Activated naive CD8-positive, alpha-beta T cell treated with anti-CD3 and anti-CD28 coated beads for 36 hours (primary cell): ENCODE results near the gene MKI67. TPM values are rescaled to one million over a fixed set of nuclear protein-coding genes. Genes with fewer than 3 reads are reported as not detected.

Experiments
- DNase-seq: peaks from one replicate; pipeline ENCODE4 v3.0.0; 2021
- H3K27ac Mint-ChIP-seq: one replicate; pipeline ENCODE4 v1.8.0; 2022; ENCODE audit warnings: mild to moderate bottlenecking, moderate library complexity, mixed read lengths
- H3K27me3 Mint-ChIP-seq: one replicate; pipeline ENCODE4 v1.8.0; 2022; ENCODE audit warnings: mild to moderate bottlenecking, mixed read lengths
- H3K36me3 Mint-ChIP-seq: one replicate; pipeline ENCODE4 v1.8.0; 2021; ENCODE audit warnings: mild to moderate bottlenecking, mixed read lengths
- H3K4me1 Mint-ChIP-seq: one replicate; pipeline ENCODE4 v1.8.0; 2021; ENCODE audit warnings: mixed read lengths
- H3K4me3 Mint-ChIP-seq: one replicate; pipeline ENCODE4 v1.8.0; 2022; ENCODE audit warnings: mild to moderate bottlenecking, moderate library complexity, mixed read lengths
- H3K9me3 Mint-ChIP-seq: one replicate; pipeline ENCODE4 v1.8.0; 2022; ENCODE audit warnings: mixed read lengths
- total RNA-seq, 2 experiments: library from RNA; stranded (reverse); gene quantifications; one replicate each; pipeline ENCODE4 v1.2.3, GENCODE V29; 2021

The MKI67 gene
- total RNA-seq, 2 experiments from 2014 or later = 196 to 210 TPM

DNA sequence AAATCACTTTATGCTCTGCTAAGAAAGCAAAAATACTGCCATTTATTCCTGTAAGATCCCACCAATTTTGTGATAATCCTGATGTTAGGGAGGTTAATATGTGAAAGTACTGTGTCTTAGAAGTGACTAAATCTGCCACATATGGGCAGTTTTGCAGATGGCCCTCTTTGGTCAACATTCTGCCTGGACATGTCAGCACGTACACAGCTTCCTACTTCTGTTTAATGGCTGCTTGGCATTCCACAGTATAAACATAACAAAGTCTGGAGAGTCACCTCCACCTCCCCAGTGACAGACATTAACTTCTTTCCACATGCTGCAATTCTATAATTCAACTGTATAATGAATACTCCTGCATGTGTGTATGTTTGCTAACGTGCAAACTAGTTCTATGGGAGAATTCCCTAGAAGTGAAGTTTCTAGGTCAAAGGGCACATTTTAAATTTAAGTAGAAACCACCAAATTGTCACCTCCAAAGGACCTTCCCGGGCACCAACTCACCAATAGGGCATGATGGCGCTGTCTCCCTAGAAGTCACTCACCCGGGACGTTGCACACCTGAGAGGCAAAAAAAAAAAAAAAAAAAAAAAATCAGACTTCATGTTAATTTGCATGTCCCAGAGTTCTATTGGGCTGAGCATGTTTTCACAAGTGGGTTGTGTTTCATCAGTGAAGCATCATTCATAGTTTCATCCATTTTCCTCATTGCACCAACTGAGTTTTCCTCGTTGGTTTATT is 38.9 kb downstream of the MKI67 start:
- Mint-ChIP-seq H3K36me3 (peaks cover 2% of the 10 kb centered on the region), H3K4me3 (no peak overlapping the region)

GRCh38 chr10:128086003-128086863 is 40.0 kb downstream of the MKI67 start:
- Mint-ChIP-seq H3K4me1 (peaks cover 3% of the 10 kb centered on the region), H3K27ac (no peak overlapping the region), H3K4me3 (no peak overlapping the region), H3K27me3 (peaks cover 3% of the 10 kb centered on the region), H3K36me3 (peaks cover 2% of the 10 kb centered on the region), H3K9me3 (no peaks in the 10 kb centered on the region)
- no peak for DNase-seq

More for the DNA sequence above, 38.9 kb downstream of the MKI67 start:
- Mint-ChIP-seq H3K9me3 (no peaks in the 10 kb centered on the region), H3K27ac (no peak overlapping the region), H3K27me3 (peaks cover 3% of the 10 kb centered on the region), H3K4me1 (peaks cover 3% of the 10 kb centered on the region)
- no peak for DNase-seq

DNA sequence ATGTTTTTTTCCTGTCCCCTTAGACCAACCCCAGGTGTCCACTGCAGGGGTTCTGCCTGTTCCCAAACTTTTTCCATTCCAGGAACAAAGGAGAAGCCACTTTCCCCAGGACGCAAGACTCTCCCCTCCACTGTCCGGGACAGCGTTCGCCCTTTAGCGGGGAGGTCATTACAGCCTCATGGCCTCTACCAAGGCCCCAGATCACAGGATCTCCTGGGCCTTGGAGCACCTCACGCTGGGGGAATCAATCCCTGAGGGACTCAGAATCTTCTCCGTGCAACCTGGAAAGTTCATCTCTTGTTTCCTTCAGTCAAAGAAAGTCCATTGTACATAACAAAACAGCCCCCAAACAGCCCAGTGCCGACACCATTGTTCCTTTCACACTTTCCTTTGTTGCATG is 41.2 kb downstream of the MKI67 start:
- DNase-seq = no peak
- Mint-ChIP-seq H3K4me1 (peaks cover 3% of the 10 kb centered on the region), H3K27ac (no peak overlapping the region)

DNA sequence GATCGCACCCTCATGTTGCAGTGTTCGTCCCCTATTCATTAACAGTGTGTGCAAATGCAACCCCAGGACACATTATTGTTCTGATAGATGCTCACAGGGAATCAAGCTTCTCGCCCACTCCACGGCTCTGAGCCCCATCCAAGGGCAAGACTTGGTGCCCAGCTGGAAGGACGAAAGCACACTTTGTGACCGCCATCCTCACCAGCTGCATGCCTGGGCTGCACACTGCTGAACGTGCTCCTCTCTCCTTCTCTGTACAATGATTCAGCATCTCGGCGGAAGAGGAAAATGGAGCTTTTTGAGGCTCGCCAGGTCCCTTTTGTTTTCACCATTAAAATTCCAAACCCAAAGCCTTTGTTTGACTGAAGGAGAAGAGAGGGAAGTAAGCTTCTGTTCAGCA is 41.9 kb downstream of the MKI67 start:
- Mint-ChIP-seq H3K4me1 (peaks cover 3% of the 10 kb centered on the region), H3K36me3 (peaks cover 2% of the 10 kb centered on the region), H3K27ac (no peak overlapping the region), H3K27me3 (no peaks in the 10 kb centered on the region), H3K4me3 (no peak overlapping the region), H3K9me3 (no peaks in the 10 kb centered on the region)
- no peak for DNase-seq

More for the DNA sequence above, 41.2 kb downstream of the MKI67 start:
- H3K9me3 Mint-ChIP-seq = no peaks in the 10 kb centered on the region
- H3K4me3 Mint-ChIP-seq = no peak overlapping the region
- peaks cover 2% of the 10 kb centered on the region for H3K36me3 Mint-ChIP-seq
- no peaks in the 10 kb centered on the region for H3K27me3 Mint-ChIP-seq

DNA sequence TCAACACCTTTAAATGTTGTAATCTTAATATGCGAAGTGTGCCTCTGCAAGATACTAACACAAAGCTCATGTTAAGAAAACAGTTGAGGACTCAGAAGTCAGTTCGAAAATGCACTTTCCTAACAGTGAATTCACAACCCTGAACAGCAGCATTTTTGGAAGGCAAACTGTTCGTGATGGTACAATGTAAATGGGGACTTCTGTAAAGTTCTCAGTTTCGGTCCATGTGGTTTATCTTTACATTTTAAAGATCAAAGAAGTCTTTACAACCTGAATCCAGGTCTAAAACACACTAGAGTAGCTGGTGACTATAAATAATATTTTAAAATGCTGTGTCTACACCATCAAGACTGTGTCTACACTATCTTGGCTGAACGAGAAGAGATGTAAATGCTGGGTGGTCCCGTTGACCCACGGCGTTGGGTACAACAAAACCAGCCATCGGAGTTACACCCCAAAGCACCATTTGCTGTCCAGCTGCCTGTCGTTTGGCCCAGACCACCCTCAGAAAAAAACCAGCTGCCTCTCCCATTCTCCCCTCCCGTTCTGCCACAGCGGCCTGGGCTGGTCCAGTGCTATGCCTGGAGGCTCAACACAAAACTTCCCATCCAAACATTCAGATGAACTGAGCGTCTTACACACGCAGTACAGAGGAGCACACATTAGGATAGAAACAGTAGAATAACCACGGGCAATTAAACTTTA is 42.9 kb downstream of the MKI67 start:
- H3K27ac Mint-ChIP-seq = no peak overlapping the region

GRCh38 chr10:128081720-128082119 is 44.5 kb downstream of the MKI67 start:
- Mint-ChIP-seq H3K27me3 (no peaks in the 10 kb centered on the region), H3K27ac (no peak overlapping the region), H3K4me1 (no peaks in the 10 kb centered on the region), H3K4me3 (no peak overlapping the region), H3K36me3 (peaks cover 6% of the 10 kb centered on the region), H3K9me3 (no peaks in the 10 kb centered on the region)
- DNase-seq = no peak

More for the DNA sequence above, 42.9 kb downstream of the MKI67 start:
- no peak for DNase-seq
- Mint-ChIP-seq H3K4me1 (peaks cover 3% of the 10 kb centered on the region), H3K9me3 (no peaks in the 10 kb centered on the region), H3K36me3 (peaks cover 5% of the 10 kb centered on the region), H3K27me3 (no peaks in the 10 kb centered on the region), H3K4me3 (no peak overlapping the region)

DNA sequence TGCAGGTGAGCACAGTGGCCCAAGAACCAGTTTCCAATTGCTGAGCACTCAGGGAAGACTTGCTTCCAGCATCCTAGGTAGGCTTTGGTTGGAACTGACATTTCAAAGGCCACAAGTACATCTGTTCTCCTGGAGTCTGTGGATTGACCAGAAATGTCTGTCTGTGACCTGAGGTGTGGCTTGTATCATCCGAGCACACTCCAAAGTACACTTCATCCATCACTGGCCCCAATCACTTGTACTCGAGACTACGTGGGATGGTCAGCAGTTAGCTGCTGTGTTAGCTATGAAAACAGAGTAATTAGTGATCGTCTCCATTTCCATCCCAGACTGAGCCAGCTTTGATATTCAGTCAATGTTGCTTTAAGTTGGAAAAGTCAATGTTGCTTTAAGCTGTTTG is 45.0 kb downstream of the MKI67 start:
- no peak overlapping the region for H3K27ac Mint-ChIP-seq
- H3K27me3 Mint-ChIP-seq = no peaks in the 10 kb centered on the region
- no peak for DNase-seq
- H3K4me3 Mint-ChIP-seq = no peak overlapping the region
- no peaks in the 10 kb centered on the region for H3K4me1 Mint-ChIP-seq
- peaks cover 7% of the 10 kb centered on the region for H3K36me3 Mint-ChIP-seq
- no peaks in the 10 kb centered on the region for H3K9me3 Mint-ChIP-seq

- H3K36me3 Mint-ChIP-seq = peaks cover 7% of the 10 kb centered on the region
- no peak for DNase-seq
- no peaks in the 10 kb centered on the region for H3K27me3 Mint-ChIP-seq
- no peak overlapping the region for H3K27ac Mint-ChIP-seq
- no peaks in the 10 kb centered on the region for H3K9me3 Mint-ChIP-seq
- H3K4me3 Mint-ChIP-seq = no peak overlapping the region
- no peaks in the 10 kb centered on the region for H3K4me1 Mint-ChIP-seq
Observed at GRCh38 chr10:128080641-128081040, 45.6 kb downstream of the MKI67 start.

DNA sequence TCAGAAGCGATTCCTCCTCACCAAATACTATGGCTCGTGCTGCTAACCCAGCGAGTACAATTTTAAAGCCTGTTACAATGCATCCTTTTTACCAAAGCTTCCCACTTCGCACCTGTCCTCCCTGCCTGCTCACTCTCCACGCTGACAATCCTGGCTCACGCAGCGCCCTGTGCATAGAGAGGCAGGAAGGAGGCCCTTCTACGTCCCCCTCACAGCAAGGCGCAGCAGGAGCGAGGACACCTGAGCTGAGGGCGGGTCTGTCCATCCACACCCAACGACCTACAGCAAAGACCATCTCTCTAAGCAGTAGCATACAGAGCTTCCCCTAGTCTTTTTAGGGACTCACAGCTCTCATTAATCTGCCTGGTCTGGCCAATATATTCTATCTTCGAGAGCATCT is 46.0 kb downstream of the MKI67 start:
- H3K36me3 Mint-ChIP-seq = peaks cover 7% of the 10 kb centered on the region
- no peak overlapping the region for H3K27ac Mint-ChIP-seq
- H3K4me3 Mint-ChIP-seq = no peak overlapping the region
- DNase-seq = no peak
- no peaks in the 10 kb centered on the region for H3K9me3 Mint-ChIP-seq
- H3K4me1 Mint-ChIP-seq = no peaks in the 10 kb centered on the region
- H3K27me3 Mint-ChIP-seq = no peaks in the 10 kb centered on the region

DNA sequence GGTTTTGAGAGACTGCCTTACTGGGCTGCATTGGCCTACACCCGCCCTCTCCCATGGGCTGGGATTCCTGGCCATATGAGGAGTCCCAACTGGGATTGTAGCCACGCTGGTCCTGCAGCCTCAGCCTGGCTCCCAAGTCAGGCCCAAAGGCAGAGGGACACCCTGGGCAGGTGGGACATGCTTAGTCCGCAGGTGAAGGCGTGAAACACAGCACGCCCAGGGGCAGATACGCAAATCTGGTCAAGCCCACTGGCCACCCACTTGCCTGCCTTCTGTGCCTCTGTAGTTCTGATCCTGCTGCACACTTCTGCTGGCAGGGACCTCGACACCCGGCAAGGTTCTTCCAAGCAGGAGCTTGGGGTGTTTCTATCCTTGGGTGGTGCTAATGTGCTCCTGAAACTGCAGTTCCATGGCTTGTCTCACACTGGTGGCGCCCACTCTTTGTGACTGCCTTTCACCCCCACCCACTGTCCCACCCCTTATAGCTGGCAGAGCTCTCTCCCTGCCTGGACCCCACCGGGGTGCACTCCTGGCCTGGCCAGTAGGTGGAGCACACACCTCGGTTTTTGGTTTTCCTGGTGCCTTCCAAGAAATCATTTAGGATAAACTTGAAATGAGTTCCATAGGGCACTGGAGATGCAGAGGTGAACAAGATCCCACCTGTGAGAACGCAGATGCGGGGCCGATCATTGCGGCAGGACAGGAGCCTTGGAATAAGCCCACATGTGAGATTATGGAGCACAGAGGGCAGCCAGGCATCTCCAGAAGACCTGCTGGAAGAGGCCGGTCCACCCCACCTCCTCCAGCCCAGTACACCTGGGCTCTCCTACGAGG is 47.9 kb downstream of the MKI67 start:
- peak; percentile 31 for DNase-seq
- Mint-ChIP-seq H3K4me1 (no peaks in the 10 kb centered on the region), H3K27ac (no peak overlapping the region), H3K4me3 (no peak overlapping the region), H3K36me3 (peaks cover 11% of the 10 kb centered on the region), H3K9me3 (no peaks in the 10 kb centered on the region), H3K27me3 (no peaks in the 10 kb centered on the region)

- no peaks in the 10 kb centered on the region for H3K4me1 Mint-ChIP-seq
- H3K4me3 Mint-ChIP-seq = no peak overlapping the region
- no peaks in the 10 kb centered on the region for H3K27me3 Mint-ChIP-seq
- peaks cover 14% of the 10 kb centered on the region for H3K36me3 Mint-ChIP-seq
- no peak for DNase-seq
- H3K27ac Mint-ChIP-seq = no peak overlapping the region
- no peaks in the 10 kb centered on the region for H3K9me3 Mint-ChIP-seq
Observed at GRCh38 chr10:128077155-128077875, 48.9 kb downstream of the MKI67 start.

DNA sequence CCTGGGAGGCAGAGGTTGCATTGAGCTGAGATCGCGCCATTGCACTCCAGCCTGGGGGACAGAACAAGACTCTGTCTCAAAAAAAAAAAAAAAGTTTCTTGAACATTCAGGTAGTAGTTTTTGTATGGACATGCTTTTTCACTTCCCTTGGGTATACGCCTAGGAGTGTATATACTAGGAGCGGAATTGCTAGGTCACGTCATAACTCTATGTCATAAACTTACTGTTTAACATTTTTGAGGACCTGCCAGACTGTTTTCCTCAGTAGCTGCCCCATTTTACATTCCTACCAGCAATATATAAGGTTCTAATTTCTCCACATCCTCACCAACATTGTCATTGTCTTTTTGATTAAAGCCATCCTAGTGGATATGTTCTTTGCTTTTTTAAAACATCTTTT is 51.6 kb downstream of the MKI67 start:
- Mint-ChIP-seq H3K9me3 (no peaks in the 10 kb centered on the region), H3K27me3 (no peaks in the 10 kb centered on the region), H3K4me3 (no peak overlapping the region), H3K36me3 (peaks cover 20% of the 10 kb centered on the region), H3K27ac (no peak overlapping the region), H3K4me1 (peaks cover 3% of the 10 kb centered on the region)
- no peak for DNase-seq

GRCh38 chr10:128073890-128074289 is 52.3 kb downstream of the MKI67 start:
- Mint-ChIP-seq H3K4me3 (no peak overlapping the region), H3K36me3 (peaks cover 17% of the 10 kb centered on the region), H3K9me3 (no peaks in the 10 kb centered on the region), H3K27ac (no peak overlapping the region), H3K4me1 (peaks cover 5% of the 10 kb centered on the region), H3K27me3 (no peaks in the 10 kb centered on the region)
- DNase-seq = no peak
